Activated naive CD8-positive, alpha-beta T cell (primary cell): ENCODE data around the gene FGF12.
"Not testable (repeated sequence)": the region's sequence is repeated elsewhere in the genome, so short reads cannot be mapped to it uniquely, and the experiment has no call there.

Experiments
- H3K27ac Mint-ChIP-seq: one replicate; pipeline ENCODE4 v1.8.0; 2021; ENCODE audit warnings: mixed read lengths
- H3K27me3 Mint-ChIP-seq: one replicate; pipeline ENCODE4 v1.8.0; 2021; ENCODE audit warnings: mixed read lengths
- H3K36me3 Mint-ChIP-seq: one replicate; pipeline ENCODE4 v1.8.0; 2021; ENCODE audit warnings: mixed read lengths
- H3K4me1 Mint-ChIP-seq: one replicate; pipeline ENCODE4 v1.8.0; 2021; ENCODE audit warnings: low read depth, mixed read lengths
- H3K4me3 Mint-ChIP-seq: one replicate; pipeline ENCODE4 v1.8.0; 2021; ENCODE audit warnings: mild to moderate bottlenecking, mixed read lengths
- H3K9me3 Mint-ChIP-seq: one replicate; pipeline ENCODE4 v1.8.0; 2021; ENCODE audit warnings: low read depth, mixed read lengths

FGF12 gene

DNA sequence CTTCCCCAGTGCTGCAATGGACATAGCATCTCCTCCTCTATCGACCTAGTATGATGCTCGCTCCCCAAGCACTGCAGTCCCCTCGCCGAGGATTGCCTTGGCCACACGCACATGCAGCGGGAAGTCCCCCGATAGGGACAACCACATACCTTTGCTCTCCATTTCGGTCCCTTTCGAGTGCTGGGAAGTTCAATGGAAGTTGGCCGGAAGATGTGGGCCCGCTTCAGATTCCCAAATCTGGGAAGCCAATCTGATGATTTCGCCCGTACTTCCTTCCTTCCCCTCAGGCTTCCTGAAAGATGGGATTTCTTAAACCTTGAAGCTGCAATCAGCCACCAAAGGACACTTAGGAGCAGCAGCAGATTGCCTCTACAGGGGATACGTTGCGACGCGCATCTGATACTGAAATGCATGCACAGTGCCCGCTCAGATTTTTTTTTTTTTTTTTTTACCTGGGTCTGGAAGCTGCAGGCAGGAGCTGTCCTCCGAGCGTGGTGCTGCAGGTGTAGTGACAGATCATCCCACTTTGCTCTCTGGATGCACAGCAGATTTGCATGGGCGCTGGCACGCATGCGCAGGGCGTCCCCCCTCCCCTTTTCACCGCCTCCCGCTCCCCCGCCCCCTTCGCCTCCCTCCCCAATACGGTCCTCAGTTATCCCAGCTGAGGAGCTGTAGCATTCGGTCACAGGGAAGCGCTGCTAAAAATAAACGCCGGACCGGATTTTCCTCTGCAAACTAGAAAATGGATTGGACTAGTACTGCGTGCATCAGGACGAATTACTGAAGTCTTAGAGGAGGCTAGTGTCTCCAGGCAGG, at the start of gene FGF12:
TSS of gene FGF12 (minus strand) at position 510 of the 816 bp plus-strand sequence.
- H3K9me3 Mint-ChIP-seq: no peaks in the 10 kb centered on the region
- peaks cover 26% of the 10 kb centered on the region for H3K27me3 Mint-ChIP-seq
- no peak within 1 kb of the TSS for H3K27ac Mint-ChIP-seq
- peaks cover 4% of the 10 kb centered on the region for H3K4me1 Mint-ChIP-seq
- no peaks in the 10 kb centered on the region for H3K36me3 Mint-ChIP-seq
- peak within 1 kb of the TSS; percentile 24 for H3K4me3 Mint-ChIP-seq

- H3K9me3 Mint-ChIP-seq: peaks cover 14% of the 10 kb centered on the region
- not testable (repeated sequence) for H3K4me3 Mint-ChIP-seq, H3K36me3 Mint-ChIP-seq, H3K27me3 Mint-ChIP-seq, H3K4me1 Mint-ChIP-seq, H3K27ac Mint-ChIP-seq
Observed at GRCh38 chr3:192774341-192774740, 47.0 kb upstream of the FGF12 start.

GRCh38 chr3:192772240-192772894, 45.0 kb upstream of the FGF12 start:
- no peak overlapping the region for H3K4me3 Mint-ChIP-seq

DNA sequence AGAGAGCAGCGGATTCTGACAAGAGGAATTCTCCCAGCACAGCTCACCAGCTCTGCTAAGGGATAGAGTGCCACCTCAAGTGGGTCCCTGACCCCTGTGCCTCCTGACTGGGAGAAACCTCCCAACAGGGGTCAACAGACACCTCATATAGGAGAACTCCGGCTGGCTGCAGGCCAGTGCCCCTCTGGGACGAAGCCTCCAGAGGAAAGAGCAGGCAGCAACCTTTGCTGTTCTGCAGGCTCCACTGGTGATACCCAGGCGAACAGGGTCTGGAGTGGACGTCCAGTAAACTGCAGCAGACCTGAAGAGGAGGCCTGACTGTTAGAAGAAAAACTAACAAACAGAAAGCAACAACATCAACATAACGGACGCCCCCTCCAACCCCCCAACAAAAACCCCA, 31.3 kb upstream of the FGF12 start:
- no peaks in the 10 kb centered on the region for H3K36me3 Mint-ChIP-seq
- no peaks in the 10 kb centered on the region for H3K4me1 Mint-ChIP-seq
- H3K27ac Mint-ChIP-seq: no peak overlapping the region
- H3K4me3 Mint-ChIP-seq: no peak overlapping the region
- H3K27me3 Mint-ChIP-seq: peaks cover 6% of the 10 kb centered on the region
- no peaks in the 10 kb centered on the region for H3K9me3 Mint-ChIP-seq

More at GRCh38 chr3:192772240-192772894, 45.0 kb upstream of the FGF12 start:
- Mint-ChIP-seq H3K27me3 (peaks cover 2% of the 10 kb centered on the region), H3K9me3 (peaks cover 14% of the 10 kb centered on the region), H3K4me1 (no peaks in the 10 kb centered on the region), H3K27ac (no peak overlapping the region), H3K36me3 (peaks cover 2% of the 10 kb centered on the region)

DNA sequence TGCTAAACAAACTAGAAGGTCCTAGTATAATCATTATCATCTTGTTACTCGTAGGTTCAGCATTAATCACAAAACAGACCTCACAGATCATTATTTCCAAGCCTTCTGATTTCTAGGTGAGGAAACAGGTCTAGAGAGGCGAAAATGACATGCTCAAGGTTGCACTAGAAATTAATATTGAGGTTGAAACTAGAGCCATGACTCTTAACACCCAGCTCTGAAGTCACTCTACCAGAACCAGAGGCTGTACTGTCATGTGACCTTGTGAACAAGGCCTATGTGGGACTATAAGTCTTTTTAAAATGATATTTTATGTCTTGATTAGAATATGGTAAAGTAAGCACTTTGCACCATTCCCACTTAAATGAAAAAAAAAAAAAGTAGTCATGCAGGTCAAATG, 23.8 kb upstream of the FGF12 start:
- H3K36me3 Mint-ChIP-seq: no peaks in the 10 kb centered on the region

DNA sequence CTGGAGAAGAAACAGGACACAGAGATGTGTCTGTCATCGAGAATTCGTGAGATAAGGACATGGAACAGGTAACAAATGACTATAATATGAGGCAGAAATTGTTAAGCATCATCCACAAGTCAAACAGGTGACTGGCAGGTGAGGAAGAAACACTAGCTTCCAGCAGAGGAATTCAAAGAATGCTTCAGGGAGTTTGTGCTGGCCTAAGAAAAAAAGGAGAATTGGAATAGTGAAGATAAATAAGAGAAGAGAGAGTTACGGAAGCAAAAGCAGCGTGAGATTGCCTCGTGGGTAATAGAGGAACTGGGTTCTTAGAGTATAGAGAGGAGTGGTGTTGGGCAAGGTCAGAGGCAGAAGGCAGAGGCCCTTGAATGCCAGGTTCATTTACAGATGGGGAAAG, 22.9 kb upstream of the FGF12 start:
- no peaks in the 10 kb centered on the region for H3K9me3 Mint-ChIP-seq
- no peak overlapping the region for H3K27ac Mint-ChIP-seq
- no peaks in the 10 kb centered on the region for H3K4me1 Mint-ChIP-seq

More for the DNA sequence above, 23.8 kb upstream of the FGF12 start:
- H3K27me3 Mint-ChIP-seq: peaks cover 12% of the 10 kb centered on the region
- H3K27ac Mint-ChIP-seq: no peak overlapping the region
- H3K4me1 Mint-ChIP-seq: no peaks in the 10 kb centered on the region
- no peaks in the 10 kb centered on the region for H3K9me3 Mint-ChIP-seq
- H3K4me3 Mint-ChIP-seq: no peak overlapping the region

GRCh38 chr3:192747746-192748145, 20.4 kb upstream of the FGF12 start:
- no peaks in the 10 kb centered on the region for H3K36me3 Mint-ChIP-seq
- peaks cover 7% of the 10 kb centered on the region for H3K27me3 Mint-ChIP-seq
- H3K9me3 Mint-ChIP-seq: no peaks in the 10 kb centered on the region
- H3K4me1 Mint-ChIP-seq: no peaks in the 10 kb centered on the region
- H3K4me3 Mint-ChIP-seq: no peak overlapping the region
- H3K27ac Mint-ChIP-seq: no peak overlapping the region

More for the DNA sequence above, 22.9 kb upstream of the FGF12 start:
- Mint-ChIP-seq H3K4me3 (no peak overlapping the region), H3K27me3 (peaks cover 9% of the 10 kb centered on the region), H3K36me3 (no peaks in the 10 kb centered on the region)

- Mint-ChIP-seq H3K36me3 (no peaks in the 10 kb centered on the region), H3K27ac (no peak overlapping the region), H3K27me3 (peaks cover 7% of the 10 kb centered on the region), H3K9me3 (no peaks in the 10 kb centered on the region), H3K4me3 (no peak overlapping the region), H3K4me1 (no peaks in the 10 kb centered on the region)
Observed at GRCh38 chr3:192747145-192747544, 19.8 kb upstream of the FGF12 start.

GRCh38 chr3:192745150-192745549, 17.8 kb upstream of the FGF12 start:
- no peak overlapping the region for H3K27ac Mint-ChIP-seq
- no peaks in the 10 kb centered on the region for H3K4me1 Mint-ChIP-seq
- no peaks in the 10 kb centered on the region for H3K9me3 Mint-ChIP-seq
- H3K4me3 Mint-ChIP-seq: no peak overlapping the region
- H3K27me3 Mint-ChIP-seq: peaks cover 7% of the 10 kb centered on the region
- no peaks in the 10 kb centered on the region for H3K36me3 Mint-ChIP-seq

DNA sequence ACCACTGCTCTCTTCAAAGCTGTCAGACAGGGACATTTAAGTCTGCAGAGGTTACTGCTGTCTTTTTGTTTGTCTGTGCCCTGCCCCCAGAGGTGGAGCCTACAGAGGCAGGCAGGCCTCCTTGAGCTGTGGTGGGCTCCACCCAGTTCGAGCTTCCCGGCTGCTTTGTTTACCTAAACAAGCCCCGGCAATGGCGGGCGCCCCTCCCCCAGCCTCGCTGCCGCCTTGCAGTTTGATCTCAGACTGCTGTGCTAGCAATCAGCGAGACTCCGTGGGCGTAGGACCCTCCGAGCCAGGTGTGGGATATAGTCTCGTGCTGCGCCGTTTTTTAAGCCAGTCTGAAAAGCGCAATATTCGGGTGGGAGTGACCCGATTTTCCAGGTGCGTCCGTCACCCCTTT, 17.3 kb upstream of the FGF12 start:
- not testable (repeated sequence) for H3K9me3 Mint-ChIP-seq, H3K27me3 Mint-ChIP-seq, H3K4me1 Mint-ChIP-seq, H3K4me3 Mint-ChIP-seq, H3K36me3 Mint-ChIP-seq, H3K27ac Mint-ChIP-seq

DNA sequence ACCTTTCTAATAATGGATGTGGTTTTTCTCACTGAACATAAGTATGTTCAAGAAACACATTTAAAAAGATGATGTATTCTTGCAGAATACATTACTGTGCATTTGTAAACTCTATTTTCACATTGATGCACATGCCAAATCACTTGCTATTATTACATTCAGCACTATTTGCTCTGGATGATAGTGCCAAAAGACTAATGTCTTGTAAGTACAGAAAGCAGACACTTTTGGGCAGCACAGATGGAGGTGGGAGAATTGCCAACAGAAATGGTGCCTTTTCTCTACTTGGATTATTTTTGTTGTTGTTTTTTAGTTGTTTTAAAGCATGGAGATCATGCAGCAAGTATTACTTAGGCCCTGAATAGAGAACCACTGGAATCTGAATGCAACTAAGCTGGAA, 10.2 kb upstream of the FGF12 start:
- no peaks in the 10 kb centered on the region for H3K4me1 Mint-ChIP-seq
- no peak overlapping the region for H3K27ac Mint-ChIP-seq
- no peak overlapping the region for H3K4me3 Mint-ChIP-seq
- H3K27me3 Mint-ChIP-seq: no peaks in the 10 kb centered on the region
- no peaks in the 10 kb centered on the region for H3K9me3 Mint-ChIP-seq
- no peaks in the 10 kb centered on the region for H3K36me3 Mint-ChIP-seq

GRCh38 chr3:192731233-192731632, 3.9 kb upstream of the FGF12 start:
- H3K4me1 Mint-ChIP-seq: peaks cover 4% of the 10 kb centered on the region
- no peak overlapping the region for H3K27ac Mint-ChIP-seq
- H3K36me3 Mint-ChIP-seq: no peaks in the 10 kb centered on the region
- H3K9me3 Mint-ChIP-seq: no peaks in the 10 kb centered on the region
- H3K4me3 Mint-ChIP-seq: no peak overlapping the region
- H3K27me3 Mint-ChIP-seq: peaks cover 16% of the 10 kb centered on the region

GRCh38 chr3:192726385-192726784, 956 bp downstream of the FGF12 start:
- Mint-ChIP-seq H3K4me1 (peaks cover 4% of the 10 kb centered on the region), H3K27me3 (peaks cover 26% of the 10 kb centered on the region), H3K36me3 (no peaks in the 10 kb centered on the region), H3K9me3 (no peaks in the 10 kb centered on the region), H3K27ac (no peak overlapping the region), H3K4me3 (no peak overlapping the region)

- Mint-ChIP-seq H3K27ac (no peak overlapping the region), H3K4me3 (no peak overlapping the region), H3K27me3 (peaks cover 14% of the 10 kb centered on the region), H3K9me3 (no peaks in the 10 kb centered on the region), H3K4me1 (no peaks in the 10 kb centered on the region), H3K36me3 (no peaks in the 10 kb centered on the region)
Observed at GRCh38 chr3:192719964-192720363, 7.4 kb downstream of the FGF12 start.

DNA sequence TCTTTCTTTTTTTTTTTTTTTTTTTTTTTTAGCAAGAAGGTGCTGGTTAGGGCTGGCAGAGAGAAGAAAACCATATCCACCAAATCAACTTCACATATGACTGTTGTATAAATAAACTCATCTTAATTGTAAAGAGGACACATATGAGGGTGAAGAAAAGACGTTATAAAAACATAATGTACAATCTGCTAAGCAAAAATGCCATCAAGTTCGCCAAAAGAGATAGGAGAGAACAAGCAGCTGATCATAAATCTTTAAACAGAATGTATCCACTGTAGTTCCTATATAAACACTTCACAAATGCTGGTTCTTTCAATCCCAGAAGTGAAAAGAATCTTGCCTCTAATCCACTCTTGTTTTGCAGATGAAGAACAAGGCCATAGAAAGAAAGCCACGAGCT, 9.2 kb downstream of the FGF12 start:
- Mint-ChIP-seq H3K36me3 (no peaks in the 10 kb centered on the region), H3K27me3 (peaks cover 11% of the 10 kb centered on the region), H3K27ac (no peak overlapping the region), H3K4me3 (no peak overlapping the region), H3K9me3 (no peaks in the 10 kb centered on the region), H3K4me1 (no peaks in the 10 kb centered on the region)
